ENCODE results near the gene LTBP1.

DNA sequence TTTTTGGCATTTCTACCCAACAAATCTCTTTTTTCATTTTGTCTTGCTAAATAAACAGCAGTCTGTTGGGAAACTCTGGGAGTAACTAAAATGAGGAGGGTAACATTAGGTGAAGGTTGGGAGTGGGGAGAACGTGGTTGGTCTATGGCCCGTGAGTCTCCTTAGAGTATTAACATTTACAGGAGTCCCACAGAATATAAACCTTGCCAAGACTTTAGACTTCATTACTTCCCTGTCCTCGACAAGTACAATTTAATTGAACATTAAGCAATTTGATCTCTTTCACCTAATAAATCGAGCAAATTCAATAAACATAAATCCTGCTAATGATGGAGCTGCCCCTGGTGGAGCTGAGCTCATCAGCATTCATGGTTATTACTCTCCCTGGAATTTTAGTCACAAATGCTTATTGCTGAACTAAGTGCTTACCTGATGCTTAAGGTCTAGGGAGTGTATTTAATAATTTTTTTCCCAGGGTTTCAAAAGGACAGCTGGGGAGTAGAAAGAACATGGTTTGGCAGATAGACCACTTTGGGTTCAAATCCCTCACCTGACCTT lies 434.6 kb downstream of the LTBP1 start:
- TF ChIP-seq EZH2phosphoT487 (IDR thresholded peaks at IDR 0.05; ENCODE audit: insufficient read depth, low read depth) (no peak), EZH2 (IDR thresholded peaks at IDR 0.05; ENCODE audit: insufficient read depth, poor library complexity, severe bottlenecking) (no peak)
